ENCODE data around the gene CHAF1A.

CHAF1A gene

DNA sequence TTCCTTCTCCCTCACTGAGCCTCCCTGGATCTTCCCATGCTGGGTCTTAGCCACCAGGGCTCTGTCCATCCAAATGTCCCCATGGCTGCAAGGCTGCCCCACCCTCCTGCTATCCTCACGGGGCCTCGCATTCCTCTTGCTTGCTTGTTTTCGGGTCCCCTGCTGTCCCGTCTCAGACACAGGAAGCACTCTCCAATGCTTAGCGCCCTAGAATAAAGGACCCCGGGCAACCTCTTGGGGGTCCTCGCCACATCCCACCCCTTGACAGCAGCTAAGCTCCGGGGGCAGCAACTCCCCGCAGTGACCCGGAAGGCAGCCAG, 25.8 kb upstream of the CHAF1A start:
- in situ Hi-C loops (cut with MboI; ENCODE audit: low pct_unique_long_range_greater_than_20kb, low sequenced_read_pairs), result no loop called here
- DNase-seq, result no peak

DNA sequence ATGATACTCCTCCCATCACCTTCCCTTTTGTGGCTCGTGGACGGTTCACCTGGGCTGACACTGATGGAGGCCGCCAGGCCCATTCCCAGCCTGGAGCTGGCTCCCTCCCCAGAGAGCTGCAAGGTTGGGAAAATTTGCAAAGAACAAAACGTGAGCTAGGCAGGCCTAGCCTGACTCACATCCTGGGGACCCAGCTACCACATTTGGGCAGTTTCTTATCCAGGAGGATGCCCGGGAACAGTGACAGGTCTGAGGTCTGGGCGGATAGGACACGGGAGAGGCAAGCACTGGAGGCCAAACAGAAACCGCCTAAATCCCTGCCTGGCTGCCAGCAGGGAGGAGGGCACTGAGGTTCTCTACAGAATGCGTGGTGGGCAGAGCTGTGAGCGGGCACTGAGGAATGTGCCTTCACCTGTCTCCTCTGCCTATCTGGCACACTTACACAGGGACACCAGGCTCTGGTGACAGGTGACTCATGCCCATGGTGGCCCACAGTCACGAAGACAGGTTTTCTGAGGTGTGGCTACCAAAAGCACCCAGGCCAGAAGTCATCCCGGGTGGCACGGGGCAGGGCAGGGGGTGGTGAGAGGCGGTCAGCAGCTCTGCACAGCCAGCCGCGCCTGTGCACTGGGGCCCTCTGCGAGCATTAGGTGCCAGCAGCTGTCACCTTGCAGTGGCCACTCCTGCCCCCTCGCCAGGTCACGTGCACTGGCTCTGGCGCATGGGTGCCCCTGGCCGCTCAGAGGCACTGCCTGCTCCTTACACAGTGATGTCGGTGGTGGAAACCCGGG, 25.3 kb upstream of the CHAF1A start:
- in situ Hi-C loops (cut with MboI; ENCODE audit: low pct_unique_long_range_greater_than_20kb, low sequenced_read_pairs), result no loop called here
- DNase-seq, result no peak

- no peak for DNase-seq
These were observed 23.6 kb upstream of the CHAF1A start for GRCh38 chr19:4378886-4379285.

GRCh38 chr19:4379383-4380253, 22.8 kb upstream of the CHAF1A start:
- in situ Hi-C loops (cut with MboI; ENCODE audit: low pct_unique_long_range_greater_than_20kb, low sequenced_read_pairs), result no loop called here
- DNase-seq, result no peak

More at GRCh38 chr19:4378886-4379285, 23.6 kb upstream of the CHAF1A start:
- in situ Hi-C loops (cut with MboI; ENCODE audit: low pct_unique_long_range_greater_than_20kb, low sequenced_read_pairs), result no loop called here

GRCh38 chr19:4380254-4380727, 22.1 kb upstream of the CHAF1A start:
- in situ Hi-C loops (cut with MboI; ENCODE audit: low pct_unique_long_range_greater_than_20kb, low sequenced_read_pairs), result no loop called here
- no peak for DNase-seq

DNA sequence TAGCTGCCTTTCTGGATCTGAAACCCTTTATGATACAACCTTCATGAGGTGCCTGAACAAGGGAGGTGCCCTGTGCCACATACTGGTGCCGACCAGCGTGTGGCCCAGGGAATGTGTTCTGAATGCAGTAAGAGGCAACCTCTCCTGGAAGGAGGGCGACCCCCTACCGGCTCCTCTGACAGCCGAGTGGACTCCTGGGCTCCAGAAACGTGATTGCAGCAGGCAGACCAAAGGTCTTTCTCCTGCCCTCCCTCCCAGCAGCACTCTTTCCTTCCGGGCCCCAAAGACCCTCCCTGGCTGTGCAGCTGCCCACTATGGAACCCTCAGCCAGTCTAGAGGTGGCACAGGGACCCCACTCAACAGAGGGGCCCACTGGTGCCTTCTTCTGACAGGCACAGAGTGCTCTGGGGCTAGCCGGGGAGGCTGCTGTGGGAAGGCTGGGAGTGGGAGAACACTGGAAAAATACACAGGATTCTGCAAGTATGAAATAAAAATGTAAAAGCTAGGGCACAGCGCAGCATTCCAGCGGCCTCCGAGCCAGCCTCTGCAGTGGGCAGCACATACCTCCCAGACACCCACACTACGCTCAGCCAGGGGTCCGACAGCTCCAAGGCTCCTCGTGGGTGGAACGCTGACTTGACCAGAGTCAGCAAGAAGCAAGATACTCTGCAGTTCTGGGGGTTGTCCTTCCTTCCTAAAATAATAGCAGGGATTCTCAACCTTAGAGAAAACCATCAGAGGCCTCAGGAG, 17.0 kb upstream of the CHAF1A start:
- no peak for DNase-seq
- in situ Hi-C loops (cut with MboI; ENCODE audit: low pct_unique_long_range_greater_than_20kb, low sequenced_read_pairs), result no loop called here

- in situ Hi-C loops (cut with MboI; ENCODE audit: low pct_unique_long_range_greater_than_20kb, low sequenced_read_pairs), result no loop called here
- DNase-seq, result no peak
These were observed 16.2 kb upstream of the CHAF1A start for GRCh38 chr19:4386041-4386782.

DNA sequence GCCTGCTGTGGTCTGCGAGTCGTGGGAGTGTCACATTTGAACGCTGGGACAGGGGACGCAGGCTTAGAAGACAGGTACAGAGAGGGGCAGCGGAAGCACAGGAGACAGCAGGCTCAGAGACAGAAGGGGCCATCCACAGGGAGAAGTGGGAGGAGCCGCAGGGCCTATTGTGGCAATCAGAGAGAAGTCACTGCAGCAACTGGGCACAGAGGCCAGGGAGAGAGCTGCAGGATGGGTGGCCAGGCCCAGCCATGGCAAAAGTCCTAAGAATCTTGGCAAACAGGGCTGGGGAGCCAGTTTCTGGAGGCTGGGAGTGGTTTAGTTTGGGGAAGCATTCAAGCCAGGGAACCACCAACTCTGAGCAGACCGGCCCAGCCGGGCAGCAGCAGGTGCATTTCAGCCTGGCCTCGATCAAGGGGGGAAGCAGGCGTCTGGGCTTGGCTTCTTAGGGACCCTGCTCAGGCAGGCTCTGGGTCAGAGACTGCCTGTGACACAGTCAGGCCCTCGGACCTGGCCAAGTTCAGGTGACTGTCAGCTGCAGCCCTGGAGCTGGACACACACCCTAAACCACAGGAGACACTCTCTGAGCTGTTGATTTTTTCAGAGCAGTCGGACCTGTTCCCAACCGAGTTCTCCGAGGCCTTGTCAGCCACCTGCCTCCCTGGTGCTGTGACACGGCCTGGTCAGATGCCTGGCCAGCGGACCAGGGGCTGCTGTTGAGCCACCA, 13.9 kb upstream of the CHAF1A start:
- DNase-seq, result no peak
- in situ Hi-C loops (cut with MboI; ENCODE audit: low pct_unique_long_range_greater_than_20kb, low sequenced_read_pairs), result no loop called here

GRCh38 chr19:4389064-4389375, 13.4 kb upstream of the CHAF1A start:
- no peak for DNase-seq
- in situ Hi-C loops (cut with MboI; ENCODE audit: low pct_unique_long_range_greater_than_20kb, low sequenced_read_pairs), result no loop called here

- DNase-seq, result no peak
- in situ Hi-C loops (cut with MboI; ENCODE audit: low pct_unique_long_range_greater_than_20kb, low sequenced_read_pairs), result no loop called here
These were observed 12.9 kb upstream of the CHAF1A start for GRCh38 chr19:4389511-4390016.

DNA sequence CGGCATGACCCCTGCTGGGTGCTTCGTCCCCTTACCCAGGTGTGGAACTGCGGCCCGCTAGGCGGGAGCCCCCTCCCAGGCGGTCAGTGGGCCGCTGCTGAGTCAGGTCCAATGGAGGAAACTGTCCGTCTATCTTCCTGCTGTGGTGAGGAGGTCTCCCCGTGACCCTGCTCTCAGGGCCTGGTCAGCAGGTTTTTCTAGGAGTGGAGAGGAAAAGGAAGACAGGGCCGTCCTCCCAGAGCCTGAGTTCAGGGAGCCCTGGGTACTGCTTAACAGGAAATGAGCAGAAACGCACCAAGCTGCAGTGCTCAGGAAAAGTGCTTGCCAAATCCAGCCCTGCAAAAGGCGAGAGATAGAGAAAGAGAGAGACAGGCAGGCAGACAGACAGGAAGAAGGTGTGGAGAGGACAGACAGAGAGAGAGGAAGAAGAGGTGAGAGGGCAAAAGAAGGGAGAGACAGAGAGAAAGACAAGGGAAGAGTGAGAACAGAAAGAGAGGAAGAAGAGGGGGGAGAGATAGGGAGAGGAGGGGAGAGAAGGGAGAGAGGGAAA, 12.3 kb upstream of the CHAF1A start:
- DNase-seq, result no peak
- in situ Hi-C loops (cut with MboI; ENCODE audit: low pct_unique_long_range_greater_than_20kb, low sequenced_read_pairs), result no loop called here

GRCh38 chr19:4390567-4391305, 11.7 kb upstream of the CHAF1A start:
- peak; percentile 52 for DNase-seq
- in situ Hi-C loops (cut with MboI; ENCODE audit: low pct_unique_long_range_greater_than_20kb, low sequenced_read_pairs), result no loop called here

- in situ Hi-C loops (cut with MboI; ENCODE audit: low pct_unique_long_range_greater_than_20kb, low sequenced_read_pairs), result no loop called here
- no peak for DNase-seq
These were observed 11.1 kb upstream of the CHAF1A start for GRCh38 chr19:4391306-4391693.

DNA sequence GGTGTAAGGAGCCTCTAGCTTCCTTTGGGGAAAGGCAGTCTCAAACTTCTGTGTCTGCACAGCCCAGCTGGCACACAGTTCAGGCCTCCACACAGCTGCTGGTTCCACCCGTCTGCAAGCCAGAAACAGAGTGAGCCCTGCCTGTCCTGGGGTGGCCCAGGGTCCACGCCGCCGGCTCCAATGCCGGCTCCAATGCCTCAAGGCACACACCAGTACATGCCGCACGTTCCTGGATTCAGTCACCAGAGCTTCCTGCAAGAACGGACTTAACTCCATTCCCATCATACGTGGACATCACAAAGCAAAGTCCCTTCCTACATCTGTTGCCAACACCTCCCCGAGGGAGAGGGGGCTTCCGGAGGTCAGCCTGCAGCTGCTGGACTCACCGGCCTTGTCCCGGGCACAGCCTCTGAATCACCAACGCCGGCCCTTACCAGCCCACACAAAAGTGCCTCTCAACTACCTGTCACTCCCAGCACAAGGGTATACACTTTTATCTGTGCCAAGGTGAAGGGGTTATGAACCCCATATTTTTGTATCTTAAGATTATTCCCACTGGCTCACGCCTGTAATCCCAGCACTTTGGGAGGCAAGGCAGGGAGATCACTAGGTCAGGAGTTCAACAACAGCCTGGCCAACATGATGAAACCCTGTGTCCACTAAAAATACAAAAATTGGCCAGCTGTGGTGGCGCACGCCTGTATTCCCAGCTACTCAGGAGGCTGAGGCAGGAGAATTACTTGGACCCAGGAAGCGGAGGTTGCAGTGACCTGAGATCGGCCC, 10.5 kb upstream of the CHAF1A start:
- DNase-seq, result no peak
- in situ Hi-C loops (cut with MboI; ENCODE audit: low pct_unique_long_range_greater_than_20kb, low sequenced_read_pairs), result no loop called here

DNA sequence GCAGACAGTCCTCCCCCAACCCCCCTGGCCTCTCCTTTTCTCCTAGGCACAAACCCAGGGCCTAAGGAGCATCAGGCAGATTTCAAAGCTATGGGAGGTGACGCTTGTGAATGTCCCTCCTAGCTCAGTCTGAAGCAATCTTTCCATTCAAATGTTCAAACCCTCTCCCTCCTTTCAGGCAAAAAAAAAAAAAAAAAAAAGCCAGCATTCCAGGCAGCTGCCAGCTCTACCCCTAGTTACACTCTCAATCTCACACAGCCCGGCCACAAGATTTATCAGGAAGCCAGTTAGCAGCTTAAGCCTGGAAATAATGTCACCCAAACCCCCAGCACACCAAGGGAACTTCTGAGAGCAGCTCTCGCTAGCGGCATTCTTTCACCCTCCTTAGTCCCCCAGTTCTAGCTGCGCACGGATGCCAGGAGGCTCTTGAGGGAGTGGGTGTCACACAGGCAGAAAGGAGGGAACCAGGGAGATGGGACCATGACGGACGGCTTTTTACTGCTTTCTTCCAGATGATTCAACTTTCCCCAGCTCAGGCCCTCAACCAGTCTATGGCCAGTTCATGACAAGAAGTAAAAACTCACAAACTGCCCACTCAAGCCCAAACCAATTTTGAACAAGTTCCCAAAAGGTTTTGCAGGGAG, 8.4 kb upstream of the CHAF1A start:
- DNase-seq, result no peak
- in situ Hi-C loops (cut with MboI; ENCODE audit: low pct_unique_long_range_greater_than_20kb, low sequenced_read_pairs), result no loop called here

- in situ Hi-C loops (cut with MboI; ENCODE audit: low pct_unique_long_range_greater_than_20kb, low sequenced_read_pairs), result no loop called here
- DNase-seq, result no peak
These were observed 5.3 kb upstream of the CHAF1A start for GRCh38 chr19:4396949-4397783.
